ENCODE results near the gene TVP23A.

TVP23A gene

GRCh38 chr16:10851512-10851911 is 32.9 kb upstream of the TVP23A start:
- no peaks in the 10 kb centered on the region for H3K27me3 ChIP-seq
- H3K4me1 ChIP-seq (ENCODE audit: control insufficient read depth in 1 of 2, insufficient read depth in 1 of 2, low read depth in 1 of 2, low read length in 1 of 2): peaks cover 44 to 67% of the 10 kb centered on the region in 2 experiments
- H3K9me3 ChIP-seq: no peaks in the 10 kb centered on the region
- no peaks in the 10 kb centered on the region for H3K36me3 ChIP-seq
- TF ChIP-seq CTCF (IDR thresholded peaks at IDR 0.05): no peak
- no peak overlapping the region for H3K4me3 ChIP-seq (ENCODE audit: low read depth in 1 of 2, low read length in 1 of 2)
- peak overlapping the region; percentile 74 for H3K27ac ChIP-seq

- Histone ChIP-seq H3K9me3 (no peaks in the 10 kb centered on the region), H3K27ac (peak overlapping the region; percentile 4), H3K4me1 (ENCODE audit: control insufficient read depth in 1 of 2, insufficient read depth in 1 of 2, low read depth in 1 of 2, low read length in 1 of 2) (peaks cover 50 to 77% of the 10 kb centered on the region in 2 experiments), H3K27me3 (no peaks in the 10 kb centered on the region), H3K36me3 (no peaks in the 10 kb centered on the region), H3K4me3 (ENCODE audit: low read depth in 1 of 2, low read length in 1 of 2) (no peak overlapping the region)
- TF ChIP-seq CTCF (IDR thresholded peaks at IDR 0.05): no peak
Observed at GRCh38 chr16:10850478-10850850, 31.9 kb upstream of the TVP23A start.

GRCh38 chr16:10849736-10850477 is 31.3 kb upstream of the TVP23A start:
- Histone ChIP-seq H3K27me3 (no peaks in the 10 kb centered on the region), H3K27ac (peak overlapping the region; percentile 4), H3K4me1 (ENCODE audit: control insufficient read depth in 1 of 2, insufficient read depth in 1 of 2, low read depth in 1 of 2, low read length in 1 of 2) (peaks cover 50 to 77% of the 10 kb centered on the region in 2 experiments), H3K9me3 (no peaks in the 10 kb centered on the region), H3K4me3 (ENCODE audit: low read depth in 1 of 2, low read length in 1 of 2) (no peak overlapping the region), H3K36me3 (no peaks in the 10 kb centered on the region)
- no peak for TF ChIP-seq CTCF (IDR thresholded peaks at IDR 0.05)

- no peaks in the 10 kb centered on the region for H3K27me3 ChIP-seq
- no peaks in the 10 kb centered on the region for H3K9me3 ChIP-seq
- no peaks in the 10 kb centered on the region for H3K36me3 ChIP-seq
- H3K4me3 ChIP-seq (ENCODE audit: low read depth in 1 of 2, low read length in 1 of 2): peak overlapping the region; percentile 25 to 54
- no peak for TF ChIP-seq CTCF (IDR thresholded peaks at IDR 0.05)
- peaks cover 39 to 65% of the 10 kb centered on the region in 2 experiments for H3K4me1 ChIP-seq (ENCODE audit: control insufficient read depth in 1 of 2, insufficient read depth in 1 of 2, low read depth in 1 of 2, low read length in 1 of 2)
- peak overlapping the region; percentile 94 for H3K27ac ChIP-seq
Observed at GRCh38 chr16:10847176-10847575, 28.6 kb upstream of the TVP23A start.

- Histone ChIP-seq H3K4me1 (ENCODE audit: control insufficient read depth in 1 of 2, insufficient read depth in 1 of 2, low read depth in 1 of 2, low read length in 1 of 2) (peaks cover 32 to 57% of the 10 kb centered on the region in 2 experiments), H3K36me3 (no peaks in the 10 kb centered on the region), H3K9me3 (no peaks in the 10 kb centered on the region), H3K4me3 (ENCODE audit: low read depth in 1 of 2, low read length in 1 of 2) (peak overlapping the region; percentile 25 to 54), H3K27me3 (no peaks in the 10 kb centered on the region), H3K27ac (peak overlapping the region; percentile 94)
- TF ChIP-seq CTCF (IDR thresholded peaks at IDR 0.05): no peak
Observed at GRCh38 chr16:10846213-10846998, 27.8 kb upstream of the TVP23A start.
